Left colon (tissue), 2 donors: ENCODE measurements around the gene ROBO1. TPM values are rescaled to one million over a fixed set of nuclear protein-coding genes. Genes with fewer than 3 reads are reported as not detected.

ENCODE experiments used
- ATAC-seq: fragments of 200-7000 bp; cut with Tn5 transposase; one replicate; pipeline ENCODE4 v1.9.1; 2020; ENCODE audit warnings: mild to moderate bottlenecking, moderate library complexity
- DNase-seq, 2 donors: peaks; one replicate each; pipeline ENCODE4 v3.0.0-alpha.2; 2020
- intact Hi-C, 2 donors: fragments of 100-400 bp; cut with DNase I in 1 of 2; cut with micrococcal nuclease in 1 of 2; formaldehyde crosslinking; loops; one replicate each; pipeline versions ENCODE4 v1.11.2 to v1.14.0; 2022; cut with DNase I, micrococcal nuclease
- total RNA-seq, 2 donors: library from RNA; stranded (reverse); fragmentation: NEBNext Ultra II Directional; extraction: Animal tissue kit (Norgen Biotek cat#: 25700); gene quantifications; one replicate each; pipeline ENCODE4 v1.2.1, GENCODE V29; 2021
- donor health status: DM: no; HTN: no; CAD: no.
- donor health status: DM: yes; HTN: yes; CAD: no.

Gene ROBO1
- total RNA-seq, 2 donors from 2014 or later = 3.0 to 9.7 TPM

DNA sequence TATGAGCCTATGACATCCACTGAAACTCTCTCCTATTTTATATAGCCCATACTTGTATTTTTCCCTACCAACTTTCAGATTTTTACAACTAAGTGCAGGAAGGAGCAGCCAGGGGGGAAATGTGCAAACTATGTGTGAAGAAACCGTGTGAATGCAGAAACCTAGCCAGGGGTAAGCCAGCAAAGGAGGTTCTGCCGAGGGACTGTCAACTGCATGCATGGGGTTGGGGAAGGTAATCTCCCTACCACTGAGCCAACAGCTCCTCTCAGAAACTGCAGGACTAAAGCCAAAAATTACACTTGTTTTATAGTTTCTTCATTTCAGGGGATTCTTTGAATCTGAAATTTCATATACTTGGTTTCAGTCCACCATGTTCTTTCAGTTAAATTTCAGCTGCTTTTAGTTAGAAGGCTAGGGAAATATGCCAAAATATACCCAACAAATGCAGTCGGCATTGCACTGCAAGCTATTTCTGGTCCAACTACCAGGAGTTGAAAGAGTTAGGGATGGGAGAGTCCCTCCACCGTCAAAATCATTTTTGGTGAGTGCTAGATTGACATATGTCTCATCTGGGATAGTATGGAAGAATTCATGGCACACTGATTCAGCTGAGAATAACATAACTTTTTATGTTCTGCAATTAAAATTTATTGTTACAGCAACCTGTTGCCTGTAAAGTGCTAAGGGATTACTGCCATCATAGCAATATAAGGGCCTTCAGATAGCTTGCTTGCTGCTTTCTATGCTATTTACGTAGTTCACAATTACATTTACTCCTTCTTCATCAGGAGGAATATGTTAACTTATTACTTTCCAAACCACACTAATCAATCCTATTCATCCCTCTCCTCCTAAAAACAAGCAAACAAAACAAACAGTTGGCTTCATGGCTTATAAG, 904.2 kb downstream of the ROBO1 start:
- DNase-seq (no peak), ATAC-seq (peak; percentile 88)
- intact Hi-C loops = no loop called here

DNA sequence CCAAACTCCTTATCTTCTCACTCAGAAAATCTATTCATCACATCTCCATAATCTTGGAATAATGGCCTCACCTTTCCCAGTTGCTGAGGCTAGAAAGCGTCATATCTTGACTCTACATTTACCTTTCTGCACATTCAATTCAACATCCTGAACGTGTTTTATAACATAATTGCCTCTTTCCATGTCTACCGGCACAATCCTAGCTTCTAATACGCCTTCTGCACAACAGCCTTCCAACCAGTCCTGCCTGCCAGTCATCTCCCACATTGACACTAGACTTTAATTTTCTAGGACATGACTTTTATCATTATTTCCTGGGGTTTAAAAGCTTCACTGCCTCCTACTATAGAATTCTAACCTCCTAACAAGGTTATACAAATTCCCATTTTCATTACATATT, 906.6 kb downstream of the ROBO1 start:
- intact Hi-C loops = no loop called here
- DNase-seq (no peak), ATAC-seq (peak; percentile 63)

DNA sequence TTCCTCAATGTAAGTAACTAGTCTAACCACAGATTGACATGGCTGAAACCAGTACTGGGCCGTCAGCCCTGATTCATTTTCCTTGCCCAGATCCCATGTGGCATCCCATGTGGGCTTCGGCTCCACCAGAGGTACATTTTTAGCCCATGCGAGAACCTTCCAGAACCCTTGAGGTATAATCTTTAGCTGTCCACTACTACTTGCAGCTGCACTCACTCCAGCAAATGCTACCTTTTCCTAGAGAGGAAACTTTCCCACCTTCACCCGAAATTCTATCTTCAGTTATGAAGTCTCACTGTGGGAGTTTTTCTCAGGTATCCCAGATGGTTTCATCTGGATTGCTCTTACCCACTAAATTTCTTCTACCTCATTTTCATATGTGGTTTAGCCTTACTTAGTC, 907.2 kb downstream of the ROBO1 start:
- ATAC-seq (no peak), DNase-seq (no peak)
- intact Hi-C loops = no loop called here

DNA sequence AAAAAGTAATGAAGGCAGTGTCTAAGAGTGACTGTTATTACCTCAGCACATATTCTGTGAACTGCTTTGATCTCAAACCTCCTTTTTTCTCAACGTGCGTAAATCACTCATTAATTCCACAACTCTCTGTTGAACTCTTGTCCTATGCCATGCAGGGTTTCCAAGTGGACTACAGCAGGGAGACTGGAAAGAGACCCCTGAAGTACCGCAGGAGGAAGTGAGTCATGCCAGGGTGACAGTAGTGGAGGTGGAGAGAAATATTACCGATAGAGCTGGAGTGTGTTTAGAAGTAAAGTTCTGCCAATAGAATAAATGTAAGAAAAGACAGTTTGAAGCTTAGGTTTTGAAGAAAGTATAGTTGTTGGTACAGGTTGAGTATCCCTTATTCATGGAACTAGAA, 908.9 kb downstream of the ROBO1 start:
- intact Hi-C loops = no loop called here
- DNase-seq (no peak), ATAC-seq (no peak)

DNA sequence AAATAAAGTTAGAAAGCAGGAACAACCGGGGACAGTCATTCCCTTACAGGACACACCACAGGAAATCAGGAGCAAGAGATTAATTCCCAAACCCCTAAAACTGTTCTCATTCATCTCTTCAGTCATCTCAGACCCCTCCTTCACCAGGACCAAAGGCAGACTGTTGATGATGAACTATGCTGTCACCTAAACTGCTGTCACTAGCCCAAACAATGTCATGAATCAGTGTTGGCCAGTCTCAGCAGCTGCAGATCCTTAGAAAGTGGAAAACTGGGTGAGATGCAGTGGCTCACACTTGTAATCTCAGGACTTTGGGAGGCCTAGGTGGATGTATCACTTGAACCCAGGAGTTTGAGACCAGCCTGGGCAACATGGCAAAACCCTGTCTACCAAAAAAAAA, 909.6 kb downstream of the ROBO1 start:
- no peak for DNase-seq

DNA sequence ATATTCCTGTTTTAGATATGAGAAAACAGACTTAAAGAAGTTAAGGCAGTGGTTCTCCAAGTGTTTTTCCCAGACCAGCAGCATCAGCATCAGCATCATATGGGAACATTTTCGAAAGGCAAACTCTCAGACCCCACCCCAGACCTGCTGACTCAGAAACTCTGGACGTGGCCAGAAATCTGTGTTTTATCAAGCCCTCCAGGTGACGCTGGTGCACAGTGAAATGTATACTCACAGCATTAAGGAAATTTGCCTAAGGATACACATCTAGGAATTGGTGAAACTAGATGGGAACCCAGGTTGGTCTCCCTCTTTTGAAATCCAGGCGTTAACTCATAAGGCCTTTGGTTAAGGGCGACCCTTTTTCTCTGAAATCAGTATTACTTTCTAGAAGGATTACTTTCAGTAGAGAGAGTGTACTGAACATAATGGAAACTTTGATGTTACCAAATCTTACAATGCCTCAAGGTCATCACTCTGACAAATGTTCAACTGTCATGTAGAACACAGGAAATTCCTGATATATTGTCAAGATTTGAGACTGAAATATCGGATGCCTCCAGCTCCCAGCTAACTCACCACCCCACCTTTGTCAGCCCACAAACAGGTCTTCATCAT, 910.2 kb downstream of the ROBO1 start:
- intact Hi-C loops = no loop called here
- DNase-seq (no peak), ATAC-seq (no peak)

More for the DNA sequence above, 909.6 kb downstream of the ROBO1 start:
- intact Hi-C loops = no loop called here
- ATAC-seq = no peak

DNA sequence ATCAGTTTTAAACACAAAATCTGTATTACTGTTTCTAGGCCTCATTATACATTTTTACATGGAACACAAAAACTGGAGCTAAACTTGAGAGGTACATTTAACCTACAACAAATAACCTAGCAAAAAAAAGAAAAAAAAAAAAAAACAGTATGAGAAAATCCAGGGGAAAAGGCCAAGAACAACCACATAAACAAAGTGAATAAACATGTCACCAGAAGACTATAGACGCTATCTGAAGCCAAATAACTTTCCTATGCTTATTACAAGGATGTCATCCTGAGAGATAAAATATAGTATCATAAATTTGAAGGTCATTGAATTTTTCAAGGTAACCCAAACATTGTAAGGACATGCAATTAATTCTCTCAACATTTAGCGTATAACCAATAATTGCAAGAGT, 911.6 kb downstream of the ROBO1 start:
- intact Hi-C loops = no loop called here
- ATAC-seq = no peak
- no peak for DNase-seq

DNA sequence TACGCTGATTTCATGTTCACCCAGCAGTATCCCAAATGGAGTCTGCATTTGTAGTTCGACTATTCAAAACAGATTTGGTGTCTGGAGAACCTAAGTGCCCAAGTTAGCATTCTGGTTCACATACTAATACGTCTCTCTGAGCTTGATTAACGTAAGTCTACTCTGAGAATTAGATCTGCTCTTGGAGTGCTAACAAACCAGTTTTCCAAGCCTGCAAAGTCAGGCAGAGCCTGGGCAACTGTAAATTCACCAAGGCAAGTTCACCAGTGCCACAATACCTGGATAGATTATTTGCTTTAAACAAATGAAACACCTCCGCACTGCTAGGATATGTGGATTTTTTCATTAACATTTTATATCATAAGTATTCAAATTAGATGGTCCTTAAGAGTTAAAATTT, 912.6 kb downstream of the ROBO1 start:
- intact Hi-C loops = no loop called here
- DNase-seq (no peak), ATAC-seq (no peak)

DNA sequence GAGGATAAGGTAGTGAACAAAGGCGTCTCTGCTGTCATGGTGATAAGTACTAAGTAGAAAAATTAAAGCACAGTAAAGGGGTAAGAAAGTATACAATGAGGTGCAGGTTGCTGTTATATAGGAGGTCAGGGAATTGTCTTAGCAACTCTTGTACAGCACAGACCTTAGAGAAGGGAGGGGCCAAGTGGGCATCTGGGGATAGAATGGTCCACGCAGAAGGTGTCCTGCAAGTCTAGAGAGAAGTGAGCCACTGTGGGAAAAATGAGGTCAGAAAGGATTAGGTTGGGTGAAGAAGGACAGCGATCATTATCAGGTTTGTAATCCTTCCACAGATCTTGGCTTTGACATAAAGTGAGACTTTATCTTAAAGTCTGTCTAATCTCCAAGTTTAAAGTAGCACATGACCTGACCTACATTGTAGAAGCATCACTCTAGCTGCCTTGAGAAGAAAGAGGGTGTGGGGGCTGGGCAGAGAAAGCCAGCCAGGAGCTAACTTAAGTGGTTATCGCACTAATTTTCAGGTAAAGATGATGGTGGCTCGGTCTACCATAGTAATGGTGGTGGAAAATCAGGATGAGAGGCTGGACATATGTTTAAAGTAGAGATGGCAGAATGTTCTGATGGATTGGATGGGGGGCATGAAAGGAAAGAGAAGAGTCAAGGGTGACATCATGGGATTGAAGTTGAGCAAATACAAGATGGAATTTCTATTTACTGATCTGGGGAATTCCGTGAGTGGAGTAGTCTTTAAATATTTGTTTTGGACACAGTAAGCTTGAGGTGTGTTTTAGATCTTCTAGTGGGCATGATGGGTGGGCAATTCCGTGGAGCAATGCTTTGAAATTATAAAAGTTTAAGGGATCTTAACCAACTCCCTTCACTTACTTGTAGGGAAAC, 919.2 kb downstream of the ROBO1 start:
- DNase-seq (no peak), ATAC-seq (no peak)
- intact Hi-C loops = no loop called here

DNA sequence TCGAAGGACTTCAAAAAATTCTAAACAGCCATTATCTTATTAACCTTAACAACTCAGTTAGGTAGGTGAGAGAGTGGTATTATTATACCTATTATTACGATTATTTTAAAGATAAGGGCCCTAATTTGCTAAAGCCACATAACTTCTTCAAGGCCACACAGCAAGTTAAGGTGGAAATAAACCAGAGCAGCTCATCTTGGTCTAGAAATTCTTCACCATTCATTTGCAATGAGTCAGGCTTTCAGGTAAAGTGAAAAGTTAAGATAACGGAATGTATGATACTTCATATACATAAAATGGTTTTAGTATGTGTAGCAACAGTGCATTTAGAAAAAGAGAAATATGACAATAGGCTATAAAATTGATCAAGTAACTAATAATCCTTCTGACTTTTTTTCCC, 920.2 kb downstream of the ROBO1 start:
- intact Hi-C loops = no loop called here
- ATAC-seq = no peak
- DNase-seq = no peak

DNA sequence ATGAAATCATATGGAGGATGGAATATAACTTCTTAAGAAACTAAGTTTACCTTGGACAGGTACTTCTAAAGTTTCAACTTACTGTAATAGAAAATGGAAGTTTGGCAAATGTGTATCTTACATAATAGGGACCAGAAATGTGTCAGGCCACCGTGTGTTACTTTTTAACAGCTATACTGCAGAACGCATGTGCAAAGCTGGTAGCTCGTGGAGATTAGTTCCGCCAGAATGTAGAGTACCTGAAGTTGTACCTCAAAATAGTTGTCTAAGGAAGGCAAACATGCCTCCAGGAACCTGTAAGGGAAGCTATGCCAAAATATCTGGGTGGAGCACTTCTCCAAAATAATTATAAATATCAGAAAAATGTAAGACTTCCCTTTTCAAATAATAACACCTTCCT, 920.6 kb downstream of the ROBO1 start:
- no peak for ATAC-seq
- DNase-seq = no peak
- intact Hi-C loops = no loop called here

DNA sequence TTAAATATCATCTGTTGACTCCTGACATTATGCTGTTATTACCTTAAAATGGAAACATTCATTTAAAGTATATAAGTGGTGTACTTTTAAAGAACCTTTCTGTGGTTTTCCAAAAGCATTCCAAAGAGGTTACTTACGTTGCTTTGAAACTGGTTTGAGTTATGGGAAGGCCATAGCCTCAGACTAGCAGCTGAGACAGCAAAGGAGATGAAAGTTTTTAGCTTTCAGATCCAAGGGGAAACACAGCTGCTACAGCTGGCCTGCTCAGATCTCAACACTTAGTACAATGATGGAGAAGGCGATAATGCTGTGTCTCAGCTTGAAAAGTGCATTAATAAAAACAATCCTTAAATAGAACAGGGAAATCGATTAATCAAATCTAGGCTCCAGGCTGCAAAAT, 921.1 kb downstream of the ROBO1 start:
- intact Hi-C loops = no loop called here
- ATAC-seq = no peak
- no peak for DNase-seq

DNA sequence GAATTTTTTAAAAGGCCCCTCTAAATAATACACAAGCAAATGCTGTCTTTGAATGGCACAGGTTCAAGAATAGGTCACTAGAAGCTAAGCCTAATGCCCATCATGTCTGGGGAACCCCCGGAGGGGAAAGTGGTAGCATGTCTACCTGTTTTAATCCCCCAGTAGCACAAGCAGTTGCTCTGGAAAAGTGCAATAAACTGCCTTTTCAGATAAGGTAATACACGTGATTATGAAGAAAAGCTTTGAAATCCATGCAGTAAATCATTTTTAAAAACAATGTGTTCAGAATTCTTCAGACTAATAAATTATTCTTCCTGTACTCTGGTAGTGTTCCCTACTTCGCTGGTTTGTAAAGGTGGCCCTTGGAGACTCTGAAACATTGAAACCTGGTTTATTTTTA, 922.2 kb downstream of the ROBO1 start:
- no peak for DNase-seq
- ATAC-seq = no peak
- intact Hi-C loops = no loop called here

DNA sequence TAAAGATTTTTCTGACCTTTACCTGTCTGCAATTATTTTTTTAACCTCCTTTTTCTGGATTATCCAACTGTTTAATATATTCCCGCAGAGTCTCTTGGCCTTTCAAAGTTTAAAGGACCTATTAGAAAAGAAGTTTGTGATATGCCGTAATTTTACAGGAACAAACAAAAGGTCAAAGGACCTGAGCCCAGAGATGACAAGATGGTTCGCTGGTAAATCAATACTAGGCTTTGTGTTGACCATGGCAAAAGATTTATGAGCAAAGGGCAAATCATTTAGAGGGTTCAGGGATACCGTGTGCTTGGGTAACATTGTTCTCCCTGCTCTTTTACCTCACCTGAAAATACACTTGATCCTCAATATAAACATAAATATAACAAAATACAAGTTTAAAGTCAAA, 923.5 kb downstream of the ROBO1 start:
- no peak for ATAC-seq
- DNase-seq = no peak
- intact Hi-C loops = no loop called here

DNA sequence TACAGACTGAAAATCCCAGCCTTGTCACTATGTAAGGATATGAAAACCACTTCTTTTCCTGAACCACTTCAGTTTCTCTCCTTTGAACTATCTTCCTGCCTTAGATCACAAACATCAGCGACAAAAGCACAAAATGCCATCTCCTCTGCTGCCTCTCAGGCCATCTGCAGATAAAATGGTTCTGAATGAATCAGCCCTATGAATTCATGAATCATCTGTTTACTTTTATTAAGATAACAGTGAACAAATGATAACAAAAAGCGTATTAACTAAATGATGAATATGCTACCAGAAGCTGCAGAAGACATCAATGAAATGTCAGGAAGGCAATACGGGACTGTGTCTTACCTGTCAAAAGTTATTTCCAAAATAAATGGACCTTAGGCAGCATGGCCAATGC, 928.1 kb downstream of the ROBO1 start:
- intact Hi-C loops = no loop called here

DNA sequence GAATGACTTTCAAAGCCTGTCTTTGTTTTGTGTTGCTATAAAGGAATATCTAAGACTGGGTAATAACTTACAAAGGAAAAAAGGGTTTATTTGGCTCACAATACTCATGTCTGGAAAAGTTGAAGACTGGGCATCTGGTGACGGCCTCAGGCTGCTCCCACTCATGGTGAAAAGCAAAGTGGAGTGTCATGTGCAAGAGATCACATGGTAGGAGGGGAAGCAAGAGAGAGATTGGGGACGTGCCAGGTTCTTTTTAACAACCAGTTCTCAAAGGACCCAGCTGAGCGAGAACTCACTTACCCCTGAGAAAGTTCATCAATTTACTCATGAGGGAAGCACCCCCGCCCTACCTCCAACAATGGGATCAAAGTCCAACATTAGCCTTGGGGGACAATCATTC, 929.4 kb downstream of the ROBO1 start:
- intact Hi-C loops = no loop called here
- no peak for DNase-seq

More for the DNA sequence above, 928.1 kb downstream of the ROBO1 start:
- ATAC-seq (no peak), DNase-seq (no peak)

DNA sequence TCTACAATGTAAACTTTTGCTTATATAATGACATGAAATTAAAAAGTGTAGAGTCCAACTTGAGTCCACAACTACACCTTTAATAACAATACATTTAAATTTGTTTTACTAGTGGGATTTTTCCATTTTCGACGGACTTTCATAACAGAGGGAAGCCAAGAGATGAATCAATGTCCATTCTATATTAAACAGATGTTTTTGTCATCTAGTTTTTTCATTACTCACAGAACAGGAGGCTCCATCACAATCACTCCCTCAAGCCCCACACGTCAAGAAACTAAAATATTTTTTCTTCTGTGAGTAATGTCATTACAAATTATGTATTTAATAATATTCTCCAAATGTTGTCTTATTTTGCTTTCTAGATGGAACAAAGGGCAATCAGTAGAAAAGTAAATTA, 932.9 kb downstream of the ROBO1 start:
- ATAC-seq (no peak), DNase-seq (no peak)
- intact Hi-C loops = no loop called here

More for the DNA sequence above, 929.4 kb downstream of the ROBO1 start:
- no peak for ATAC-seq

DNA sequence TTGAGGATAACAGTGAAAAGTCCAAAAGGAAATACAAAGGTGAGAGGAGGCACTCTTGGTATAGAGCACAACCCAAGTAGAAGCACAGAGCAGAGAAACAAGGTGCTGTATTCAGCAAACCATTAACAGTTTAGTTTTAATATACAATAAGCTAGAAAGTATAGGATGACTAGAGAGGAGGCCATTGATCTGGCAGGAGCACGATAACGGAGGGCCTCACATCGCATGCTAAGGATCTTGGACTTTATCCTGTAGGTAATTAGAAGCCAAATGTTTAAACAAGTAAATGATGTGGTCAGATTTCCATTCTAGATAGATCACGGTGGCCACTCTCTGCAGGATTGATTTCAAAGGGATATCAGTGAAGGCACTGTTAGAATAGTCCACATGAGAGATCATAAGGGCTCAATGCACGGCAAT, 935.0 kb downstream of the ROBO1 start:
- intact Hi-C loops = no loop called here
- ATAC-seq (no peak), DNase-seq (no peak)

DNA sequence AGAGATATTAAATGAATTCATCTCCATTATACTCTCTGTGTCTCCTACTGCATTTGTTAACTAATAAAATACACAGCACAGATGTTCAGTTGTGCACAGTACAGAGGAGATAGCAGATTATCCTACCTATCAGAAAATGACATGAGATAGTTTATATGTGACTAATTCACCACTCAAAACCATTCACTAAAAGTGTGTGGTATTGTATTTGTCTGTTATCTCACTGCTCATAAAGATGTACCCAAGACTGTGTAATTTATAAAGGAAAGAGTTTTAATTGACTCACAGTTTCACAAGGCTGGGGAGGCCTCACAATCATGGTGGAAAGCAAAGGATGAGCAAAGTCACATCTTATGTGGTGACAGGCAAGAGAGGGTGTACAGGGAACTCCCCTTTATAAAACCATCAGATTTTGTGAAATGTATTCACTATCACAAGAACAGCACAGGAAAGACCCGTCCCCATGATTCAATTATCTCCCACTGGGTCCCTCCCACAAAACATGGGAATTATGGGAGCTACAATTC, 936.3 kb downstream of the ROBO1 start:
- ATAC-seq (no peak), DNase-seq (no peak)
- intact Hi-C loops = no loop called here
